Cortex of kidney (tissue), 1 donor: Measurements from ENCODE around the gene GRID1.
"Not testable (repeated sequence)": the region's sequence is repeated elsewhere in the genome, so short reads cannot be mapped to it uniquely, and the experiment has no call there.

Experiments used
- DNase-seq: peaks from one replicate; lab custom pipeline; 2025; lab: John Stamatoyannopoulos, UW

GRID1 gene

GRCh38 chr10:86191686-86192085 lies 174.9 kb downstream of the GRID1 start:
- DNase-seq: no peak

- DNase-seq: no peak
These were observed 175.4 kb downstream of the GRID1 start for GRCh38 chr10:86191166-86191565.

GRCh38 chr10:86190291-86190690 lies 176.3 kb downstream of the GRID1 start:
- DNase-seq: no peak

- no peak for DNase-seq
These were observed 176.7 kb downstream of the GRID1 start for GRCh38 chr10:86189891-86190290.

- no peak for DNase-seq
These were observed 177.6 kb downstream of the GRID1 start for GRCh38 chr10:86188796-86189558.

- no peak for DNase-seq
These were observed 178.3 kb downstream of the GRID1 start for GRCh38 chr10:86188326-86188725.

GRCh38 chr10:86187499-86188239 lies 178.9 kb downstream of the GRID1 start:
- DNase-seq: no peak

- DNase-seq: no peak
These were observed 180.0 kb downstream of the GRID1 start for GRCh38 chr10:86186633-86187032.

- no peak for DNase-seq
These were observed 184.0 kb downstream of the GRID1 start for GRCh38 chr10:86182595-86182994.

- no peak for DNase-seq
These were observed 184.4 kb downstream of the GRID1 start for GRCh38 chr10:86182150-86182549.

- DNase-seq: no peak
These were observed 185.7 kb downstream of the GRID1 start for GRCh38 chr10:86180861-86181260.

GRCh38 chr10:86179961-86180360 lies 186.6 kb downstream of the GRID1 start:
- no peak for DNase-seq

- DNase-seq: no peak
These were observed 187.5 kb downstream of the GRID1 start for GRCh38 chr10:86179153-86179524.

GRCh38 chr10:86178401-86179152 lies 188.0 kb downstream of the GRID1 start:
- no peak for DNase-seq

- no peak for DNase-seq
These were observed 188.9 kb downstream of the GRID1 start for GRCh38 chr10:86177537-86178155.

GRCh38 chr10:86176850-86177536 lies 189.6 kb downstream of the GRID1 start:
- DNase-seq: no peak

- not testable (repeated sequence) for DNase-seq
These were observed 191.1 kb downstream of the GRID1 start for GRCh38 chr10:86175476-86175875.

GRCh38 chr10:86172301-86172700 lies 194.3 kb downstream of the GRID1 start:
- DNase-seq: no peak

GRCh38 chr10:86170255-86171108 lies 196.1 kb downstream of the GRID1 start:
- no peak for DNase-seq

GRCh38 chr10:86169506-86170254 lies 196.9 kb downstream of the GRID1 start:
- DNase-seq: no peak
